AG04450 (cell line): ENCODE measurements around the gene TRIM31. TPM values are rescaled to one million over a fixed set of nuclear protein-coding genes. Genes with fewer than 3 reads are reported as not detected.

ENCODE experiments used
- CTCF ChIA-PET: fragments of 300-600, 350-600 bp; formaldehyde crosslinking; extraction: SDS; loops from one replicate; lab custom pipeline; 2022; ENCODE audit warnings: antibody characterized with exemption, inconsistent platforms; lab: Charles Lee
- POLR2A ChIA-PET: fragments of 350-600 bp; formaldehyde crosslinking; extraction: SDS; loops from one replicate; lab custom pipeline; 2021; ENCODE audit warnings: antibody characterized with exemption, inconsistent platforms; lab: Yijun Ruan, JAX
- DNase-seq: peaks from one replicate; pipeline ENCODE4 v3.0.0-alpha.2; 2011; ENCODE audit warnings: low read depth, low spot score
- H3K27ac ChIP-seq: one replicate; pipeline ENCODE4 v1.5.1; 2012; ENCODE audit warnings: low read depth, low read length, control low read depth
- H3K27me3 ChIP-seq: one replicate; pipeline ENCODE4 v1.6.0; 2012; ENCODE audit warnings: low read length; ENCODE audit not compliant: control insufficient read depth, insufficient read depth
- H3K4me3 ChIP-seq: 2 replicates; pipeline ENCODE4 v1.5.1; 2011; ENCODE audit warnings: mild to moderate bottlenecking, low read depth, low read length, control low read depth
- H3K9me3 ChIP-seq: 2 replicates; pipeline ENCODE4 v1.5.1; 2012; ENCODE audit warnings: low read length; ENCODE audit not compliant: control insufficient read depth, insufficient read depth
- CTCF ChIP-seq: IDR thresholded peaks from 2 replicates; pipeline ENCODE4 v1.5.1; 2011; ENCODE audit warnings: low read depth, low read length, control low read depth, inconsistent platforms
- polyA plus RNA-seq: library from polyadenylated mRNA; depleted of rRNA; stranded (reverse); fragments of >200 nt; gene quantifications from 2 replicates; pipeline ENCODE4 v1.2.3, GENCODE V29; 2011

The TRIM31 gene
- polyA plus RNA-seq, 1 experiment, result not detected

- Histone ChIP-seq H3K9me3 (no peaks in the 10 kb centered on the region; the same call in 1 of the 2 replicates), H3K27me3 (peaks cover 10% of the 10 kb centered on the region), H3K27ac (no peak overlapping the region), H3K4me3 (no peak overlapping the region)
- ChIA-PET CTCF (interaction anchor here (1.7 to 3.3 kb wide), 2 partner anchors 12 to 24 kb away, joined by 5 to 23 read pairs; no protein-coding TSS in a partner anchor), POLR2A (no interaction called here)
- no peak for TF ChIP-seq CTCF
- no peak for DNase-seq
These were observed 42.8 kb upstream of the TRIM31 start for GRCh38 chr6:30155520-30156261.

- TF ChIP-seq CTCF, result no peak
- Histone ChIP-seq H3K4me3 (no peak overlapping the region), H3K9me3 (no peaks in the 10 kb centered on the region; the same call in 1 of the 2 replicates), H3K27me3 (peaks cover 12% of the 10 kb centered on the region), H3K27ac (no peak overlapping the region)
- DNase-seq, result no peak
- ChIA-PET POLR2A (no interaction called here), CTCF (interaction anchor here (1.2 to 3.3 kb wide), 3 partner anchors 13 to 24 kb away, joined by 4 to 23 read pairs (median 5); no protein-coding TSS in a partner anchor)
These were observed 42.0 kb upstream of the TRIM31 start for GRCh38 chr6:30154709-30155519.

- Histone ChIP-seq H3K4me3 (no peak overlapping the region), H3K27me3 (peaks cover 12% of the 10 kb centered on the region), H3K9me3 (no peaks in the 10 kb centered on the region; the same call in 1 of the 2 replicates), H3K27ac (no peak overlapping the region)
- POLR2A ChIA-PET, result no interaction called here
- TF ChIP-seq CTCF, result no peak
- DNase-seq, result no peak
- CTCF ChIA-PET, result interaction anchor here (1.2 to 3.3 kb wide), 3 partner anchors 14 to 23 kb away, joined by 4 to 23 read pairs (median 5); no protein-coding TSS in a partner anchor
These were observed 41.2 kb upstream of the TRIM31 start for GRCh38 chr6:30154061-30154460.

- no peak overlapping the region for H3K4me3 ChIP-seq
- H3K27ac ChIP-seq, result no peak overlapping the region
- no peaks in the 10 kb centered on the region; the same call in 1 of the 2 replicates for H3K9me3 ChIP-seq
- no peak for DNase-seq
- H3K27me3 ChIP-seq, result peaks cover 9% of the 10 kb centered on the region
- POLR2A ChIA-PET, result no interaction called here
- CTCF ChIA-PET, result interaction anchor here (3.3 kb wide), 1 partner anchor 22 kb away, joined by 23 read pairs; no protein-coding TSS in a partner anchor
- no peak for TF ChIP-seq CTCF
These were observed 40.2 kb upstream of the TRIM31 start for GRCh38 chr6:30152910-30153610.
